Tibial nerve (tissue), 4 donors: ENCODE results near the gene VAMP4. TPM values are rescaled to one million over a fixed set of nuclear protein-coding genes. Genes with fewer than 3 reads are reported as not detected.

Experiments used
- DNase-seq, 2 donors: peaks; one replicate each; pipeline ENCODE4 v3.0.0-alpha.2; 2019; ENCODE audit warnings: low spot score in 2 of 2
- H3K27ac ChIP-seq, 4 donors: fragments of 200-600 bp; sonication (generic) in 3 of 4; one replicate each; pipeline ENCODE4 v1.5.1; 2017 to 2019; ENCODE audit warnings: mild to moderate bottlenecking in 1 of 4
- H3K27me3 ChIP-seq, 2 donors: fragments of 200-600 bp; sonication (generic) in 1 of 2; one replicate each; pipeline versions ENCODE4 v1.5.1 to v1.6.0; 2017 to 2019
- H3K36me3 ChIP-seq, 3 donors: fragments of 200-600 bp; sonication (generic); one replicate each; pipeline ENCODE4 v1.5.1; 2018 to 2019
- H3K4me1 ChIP-seq, 4 donors: fragments of 200-600 bp; sonication (generic) in 3 of 4; one replicate each; pipeline ENCODE4 v1.5.1; 2017 to 2019
- H3K4me3 ChIP-seq, 4 donors: fragments of 200-600 bp; sonication (generic) in 3 of 4; one replicate each; pipeline ENCODE4 v1.5.1; 2017 to 2019; ENCODE audit warnings: mild to moderate bottlenecking in 1 of 4, moderate library complexity in 1 of 4
- H3K9me3 ChIP-seq, 4 donors: fragments of 200-600 bp; sonication (generic) in 3 of 4; one replicate each; pipeline ENCODE4 v1.5.1; 2017 to 2019
- CTCF ChIP-seq, 5 experiments: fragments of 200-600 bp in 3 of 5; fragments of 450-650 bp in 2 of 5; sonication (generic) in 3 of 5; IDR thresholded peaks; one replicate each; pipeline ENCODE4 v1.5.1; 2016 to 2019; ENCODE audit warnings: antibody characterized with exemption in 5 of 5, mild to moderate bottlenecking in 3 of 5, moderate library complexity in 2 of 5
- EP300 ChIP-seq, 2 donors: sonication (generic); formaldehyde crosslinking; IDR thresholded peaks; one replicate each; pipeline ENCODE4 v1.6.1; 2017; ENCODE audit warnings: antibody characterized with exemption in 2 of 2, mild to moderate bottlenecking in 1 of 2
- POLR2A ChIP-seq, 2 donors: fragments of 450-650 bp; IDR thresholded peaks; one replicate each; pipeline ENCODE4 v1.6.1; 2017; ENCODE audit warnings: antibody characterized with exemption in 2 of 2, mild to moderate bottlenecking in 2 of 2, moderate library complexity in 2 of 2
- WGBS, 2 donors: methylation state at CpG; one replicate each; pipeline ENCODE4 v1.1.5; 2018; 5-methylcytosine and 5-hydroxymethylcytosine counted together
- total RNA-seq, 4 donors: library from RNA; depleted of rRNA; stranded (reverse); fragments of >200 nt; gene quantifications; one replicate each; pipeline ENCODE4 v1.1.0, GENCODE V29; 2016

VAMP4 gene
- total RNA-seq, 4 donors from 2014 or later, result 13.8 to 25.6 (median 16.7) TPM

- no peak for DNase-seq
- Histone ChIP-seq H3K36me3 (no peaks in the 10 kb centered on the region), H3K27me3 (no peaks in the 10 kb centered on the region), H3K4me3 (no peak overlapping the region), H3K27ac (no peak overlapping the region), H3K4me1 (no peaks in the 10 kb centered on the region), H3K9me3 (no peaks in the 10 kb centered on the region)
- TF ChIP-seq EP300 (IDR thresholded peaks at IDR 0.05) (no peak), POLR2A (IDR thresholded peaks at IDR 0.05) (no peak), CTCF (IDR thresholded peaks at IDR 0.05) (no peak)
- WGBS, 2 donors, result 39 to 52% methylated on average over 4 of the region's 4 CpGs
Measured at GRCh38 chr1:171753685-171754352, 12.0 kb upstream of the VAMP4 start.

GRCh38 chr1:171753182-171753581 lies 11.3 kb upstream of the VAMP4 start:
- H3K4me3 ChIP-seq, result no peak overlapping the region
- no peaks in the 10 kb centered on the region for H3K9me3 ChIP-seq
- 95 to 96% methylated on average over 2 of the region's 2 CpGs for WGBS, 2 donors
- H3K4me1 ChIP-seq, result no peaks in the 10 kb centered on the region
- H3K36me3 ChIP-seq, result no peaks in the 10 kb centered on the region
- no peak overlapping the region for H3K27ac ChIP-seq
- DNase-seq, result no peak
- no peaks in the 10 kb centered on the region for H3K27me3 ChIP-seq
- TF ChIP-seq POLR2A (IDR thresholded peaks at IDR 0.05), result no peak
- TF ChIP-seq CTCF (IDR thresholded peaks at IDR 0.05), result no peak
- no peak for TF ChIP-seq EP300 (IDR thresholded peaks at IDR 0.05)

GRCh38 chr1:171751221-171751620 lies 9.4 kb upstream of the VAMP4 start:
- Histone ChIP-seq H3K4me3 (no peak overlapping the region), H3K9me3 (no peaks in the 10 kb centered on the region), H3K36me3 (no peaks in the 10 kb centered on the region), H3K27me3 (no peaks in the 10 kb centered on the region), H3K4me1 (no peaks in the 10 kb centered on the region), H3K27ac (no peak overlapping the region)
- no peak for TF ChIP-seq EP300 (IDR thresholded peaks at IDR 0.05)
- no peak for TF ChIP-seq POLR2A (IDR thresholded peaks at IDR 0.05)
- no peak for TF ChIP-seq CTCF (IDR thresholded peaks at IDR 0.05)
- WGBS, 2 donors, result 92 to 95% methylated on average over 6 of the region's 6 CpGs
- DNase-seq, result no peak

GRCh38 chr1:171748651-171749050 lies 6.8 kb upstream of the VAMP4 start:
- Histone ChIP-seq H3K27me3 (no peaks in the 10 kb centered on the region), H3K27ac (no peak overlapping the region), H3K4me3 (no peak overlapping the region), H3K4me1 (peaks cover 0 to 6% (median 4%) of the 10 kb centered on the region in 4 donors), H3K9me3 (no peaks in the 10 kb centered on the region), H3K36me3 (no peaks in the 10 kb centered on the region)
- no peak for DNase-seq
- no peak for TF ChIP-seq CTCF (IDR thresholded peaks at IDR 0.05)
- TF ChIP-seq EP300 (IDR thresholded peaks at IDR 0.05), result no peak
- no peak for TF ChIP-seq POLR2A (IDR thresholded peaks at IDR 0.05)
- 83 to 84% methylated on average over 3 of the region's 3 CpGs for WGBS, 2 donors

GRCh38 chr1:171744986-171745385 lies 3.1 kb upstream of the VAMP4 start:
- Histone ChIP-seq H3K4me1 (peaks cover 0 to 23% (median 12%) of the 10 kb centered on the region in 4 donors), H3K36me3 (no peaks in the 10 kb centered on the region), H3K9me3 (no peaks in the 10 kb centered on the region), H3K27ac (peak overlapping the region in 1 of 4 donors; percentile 97), H3K4me3 (no peak overlapping the region), H3K27me3 (no peaks in the 10 kb centered on the region)
- DNase-seq, result no peak
- 93 to 94% methylated on average over 8 of the region's 8 CpGs for WGBS, 2 donors
- TF ChIP-seq EP300 (IDR thresholded peaks at IDR 0.05) (no peak), CTCF (IDR thresholded peaks at IDR 0.05) (no peak), POLR2A (IDR thresholded peaks at IDR 0.05) (no peak)
